Brain microvascular endothelial cell (primary cell): ENCODE data around the gene FBN1.

Experiments used
- DNase-seq: peaks from one replicate; pipeline ENCODE4 v3.0.0-alpha.2; 2020
- H3K27ac ChIP-seq: fragments of 250-450 bp; sonication (Bioruptor Pico); 2 replicates; pipeline ENCODE4 v1.5.1; 2020; ENCODE audit warnings: mild to moderate bottlenecking, moderate library complexity
- H3K27me3 ChIP-seq: fragments of 250-450 bp; sonication (Bioruptor Pico); replicated peaks from 2 replicates; pipeline ENCODE4 v1.5.1; 2020; ENCODE audit warnings: mild to moderate bottlenecking
- H3K36me3 ChIP-seq: fragments of 250-450 bp; sonication (Bioruptor Pico); replicated peaks from 2 replicates; pipeline ENCODE4 v1.5.1; 2020; ENCODE audit warnings: mild to moderate bottlenecking
- H3K4me3 ChIP-seq: 2 replicates; pipeline ENCODE4 v1.5.1; 2011; ENCODE audit warnings: low read depth, mild to moderate bottlenecking, control low read depth, low read length, moderate library complexity
- in situ Hi-C: cut with HindIII; loops from 2 replicates; pipeline ENCODE4 v1.10.0; 2017; ENCODE audit warnings: low sequenced_read_pairs, low pct_ligation_motif_present
- TF ChIP-seq, protein P1 (sequence below): IDR thresholded peaks from 2 replicates; pipeline ENCODE4 v1.5.1; 2011; ENCODE audit warnings: low read depth, mild to moderate bottlenecking, moderate library complexity, low read length, control low read depth, inconsistent platforms; ENCODE audit errors: missing control alignments

Gene FBN1

DNA sequence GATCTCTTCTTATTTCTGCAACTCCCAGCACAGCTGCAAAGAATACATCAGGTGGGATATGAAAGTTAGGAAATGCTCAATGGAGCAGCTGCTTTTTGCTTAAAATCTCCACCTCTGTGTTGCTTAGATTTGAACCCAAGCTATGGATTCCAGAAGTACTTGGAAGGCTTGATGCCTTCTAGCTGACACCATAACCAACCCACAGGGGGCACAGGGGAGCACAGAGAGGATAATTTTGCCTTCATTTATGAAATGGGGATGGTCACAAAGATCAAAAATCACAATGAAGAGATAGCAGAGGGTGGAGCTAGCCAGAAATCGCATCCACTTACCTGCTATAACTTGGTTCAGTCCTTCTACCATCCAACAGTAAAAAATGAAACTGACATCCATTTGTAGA lies 238.6 kb downstream of the FBN1 start:
- peaks cover 42% of the 10 kb centered on the region for H3K36me3 ChIP-seq
- H3K4me3 ChIP-seq, result no peak overlapping the region
- no peaks in the 10 kb centered on the region for H3K27me3 ChIP-seq
- in situ Hi-C loops, result no loop called here
- TF ChIP-seq, protein P1, sequence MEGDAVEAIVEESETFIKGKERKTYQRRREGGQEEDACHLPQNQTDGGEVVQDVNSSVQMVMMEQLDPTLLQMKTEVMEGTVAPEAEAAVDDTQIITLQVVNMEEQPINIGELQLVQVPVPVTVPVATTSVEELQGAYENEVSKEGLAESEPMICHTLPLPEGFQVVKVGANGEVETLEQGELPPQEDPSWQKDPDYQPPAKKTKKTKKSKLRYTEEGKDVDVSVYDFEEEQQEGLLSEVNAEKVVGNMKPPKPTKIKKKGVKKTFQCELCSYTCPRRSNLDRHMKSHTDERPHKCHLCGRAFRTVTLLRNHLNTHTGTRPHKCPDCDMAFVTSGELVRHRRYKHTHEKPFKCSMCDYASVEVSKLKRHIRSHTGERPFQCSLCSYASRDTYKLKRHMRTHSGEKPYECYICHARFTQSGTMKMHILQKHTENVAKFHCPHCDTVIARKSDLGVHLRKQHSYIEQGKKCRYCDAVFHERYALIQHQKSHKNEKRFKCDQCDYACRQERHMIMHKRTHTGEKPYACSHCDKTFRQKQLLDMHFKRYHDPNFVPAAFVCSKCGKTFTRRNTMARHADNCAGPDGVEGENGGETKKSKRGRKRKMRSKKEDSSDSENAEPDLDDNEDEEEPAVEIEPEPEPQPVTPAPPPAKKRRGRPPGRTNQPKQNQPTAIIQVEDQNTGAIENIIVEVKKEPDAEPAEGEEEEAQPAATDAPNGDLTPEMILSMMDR, result peak; percentile 63
- no peak for DNase-seq
- no peak overlapping the region for H3K27ac ChIP-seq

- Histone ChIP-seq H3K27ac (no peak overlapping the region), H3K36me3 (peaks cover 37% of the 10 kb centered on the region), H3K27me3 (no peaks in the 10 kb centered on the region), H3K4me3 (no peak overlapping the region)
- no peak for DNase-seq
- TF ChIP-seq, protein P1, result no peak
- in situ Hi-C loops, result no loop called here
Measured at GRCh38 chr15:48406266-48406891, 239.1 kb downstream of the FBN1 start.

GRCh38 chr15:48402427-48403177 lies 242.9 kb downstream of the FBN1 start:
- in situ Hi-C loops, result no loop called here
- H3K36me3 ChIP-seq, result peaks cover 8% of the 10 kb centered on the region

GRCh38 chr15:48400086-48400485 lies 245.4 kb downstream of the FBN1 start:
- TF ChIP-seq, protein P1, result no peak
- DNase-seq, result no peak
- no peak overlapping the region for H3K4me3 ChIP-seq
- H3K27me3 ChIP-seq, result no peaks in the 10 kb centered on the region
- H3K36me3 ChIP-seq, result no peaks in the 10 kb centered on the region
- H3K27ac ChIP-seq, result peak overlapping the region; percentile 2
- in situ Hi-C loops, result no loop called here

More at GRCh38 chr15:48402427-48403177, 242.9 kb downstream of the FBN1 start:
- H3K27me3 ChIP-seq, result no peaks in the 10 kb centered on the region
- no peak for DNase-seq
- TF ChIP-seq, protein P1, result no peak
- H3K27ac ChIP-seq, result no peak overlapping the region
- H3K4me3 ChIP-seq, result no peak overlapping the region

- in situ Hi-C loops, result no loop called here
Measured at GRCh38 chr15:48397841-48398240, 247.7 kb downstream of the FBN1 start.

More at GRCh38 chr15:48397841-48398240, 247.7 kb downstream of the FBN1 start:
- Histone ChIP-seq H3K36me3 (no peaks in the 10 kb centered on the region), H3K27me3 (no peaks in the 10 kb centered on the region), H3K4me3 (no peak overlapping the region), H3K27ac (no peak overlapping the region)
- DNase-seq, result no peak
- TF ChIP-seq, protein P1, result no peak
